HTR-8/SVneo (cell line): ENCODE measurements around the gene CD207.
A peak's percentile ranks its signal among the peaks of the same experiment; 100 is the strongest.
"Not testable (repeated sequence)": the region's sequence is repeated elsewhere in the genome, so short reads cannot be mapped to it uniquely, and the experiment has no call there.

ENCODE experiments used
- DNase-seq: peaks from one replicate; pipeline ENCODE4 v3.0.0; 2011; ENCODE audit warnings: low spot score, mixed read lengths; ENCODE audit not compliant: insufficient read length
- FAIRE-seq: peaks from 2 replicates; lab custom pipeline; 2011; peaks lifted over from hg19 to GRCh38; lab: Jason Lieb, UNC

CD207 gene

GRCh38 chr2:70835643-70836042 lies at the start of gene CD207:
Gene CD207 (minus strand): TSS chr2:70835816. CDS start chr2:70835776, 40 bp downstream.
- FAIRE-seq (no peak), DNase-seq (no peak)

DNA sequence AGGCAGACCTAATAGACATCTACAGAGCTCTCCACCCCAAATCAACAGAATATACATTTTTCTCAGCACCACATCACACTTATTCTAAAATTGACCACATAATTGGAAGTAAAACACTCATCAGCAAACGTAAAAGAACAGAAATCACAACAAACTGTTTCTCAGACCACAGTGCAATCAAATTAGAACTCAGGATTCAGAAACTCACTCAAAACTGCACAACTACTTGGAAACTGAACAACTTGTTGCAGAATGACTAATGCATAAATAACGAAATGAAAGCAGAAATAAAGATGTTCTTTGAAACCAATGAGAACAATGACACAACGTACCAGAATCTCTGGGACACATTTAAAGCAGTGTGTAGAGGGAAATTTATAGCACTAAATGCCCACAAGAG lies 42.9 kb upstream of the CD207 start:
- not testable (repeated sequence) for FAIRE-seq

DNA sequence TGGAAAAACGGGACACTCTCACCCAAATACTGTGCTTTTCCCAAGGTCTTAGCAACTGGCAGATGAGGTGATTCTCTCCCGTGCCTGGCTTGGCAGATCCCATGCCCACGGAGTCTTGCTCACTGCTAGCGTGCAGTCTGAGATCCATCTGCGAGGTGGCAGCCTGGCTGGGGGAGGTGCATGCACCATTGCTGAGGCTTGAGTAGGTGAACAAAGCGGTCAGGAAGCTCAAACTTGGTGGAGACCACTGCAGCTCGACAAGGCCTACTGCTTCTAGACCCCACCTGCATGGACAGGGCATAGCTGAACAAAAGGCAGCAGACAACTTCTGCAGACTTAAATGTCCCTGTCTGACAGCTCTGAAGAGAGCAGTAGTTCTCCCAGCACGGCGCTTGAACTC lies 40.5 kb upstream of the CD207 start:
- FAIRE-seq, DNase-seq: not testable (repeated sequence)

More for the DNA sequence above, 42.9 kb upstream of the CD207 start:
- DNase-seq = not testable (repeated sequence)

DNA sequence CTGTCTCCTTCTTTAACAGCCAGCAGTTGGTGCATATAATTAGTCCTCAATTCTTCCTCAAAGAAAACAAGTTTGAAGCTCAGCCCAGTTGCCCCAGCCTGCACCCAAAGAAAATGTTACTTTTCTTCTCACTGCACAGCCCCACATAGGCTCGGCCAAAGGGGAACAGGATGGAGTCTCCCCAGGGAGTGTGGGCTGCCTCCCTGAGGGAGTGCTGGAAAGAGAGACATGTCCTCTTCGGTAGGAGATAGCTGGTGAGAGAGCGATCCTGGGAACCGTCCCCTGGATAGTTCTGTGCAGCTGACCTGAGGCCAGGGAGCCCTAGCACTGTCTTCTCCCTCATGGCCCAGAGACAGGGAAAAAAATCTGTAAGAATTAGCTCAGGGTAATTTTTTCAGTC lies 37.9 kb upstream of the CD207 start:
- FAIRE-seq (no peak), DNase-seq (no peak)

- DNase-seq (peak; percentile 87), FAIRE-seq (peak; percentile 93)
These were observed 36.0 kb upstream of the CD207 start for GRCh38 chr2:70871398-70872211.

GRCh38 chr2:70870790-70871189 lies 35.2 kb upstream of the CD207 start:
- no peak for DNase-seq
- no peak for FAIRE-seq

GRCh38 chr2:70868970-70869369 lies 33.4 kb upstream of the CD207 start:
- DNase-seq = no peak
- FAIRE-seq = no peak

DNA sequence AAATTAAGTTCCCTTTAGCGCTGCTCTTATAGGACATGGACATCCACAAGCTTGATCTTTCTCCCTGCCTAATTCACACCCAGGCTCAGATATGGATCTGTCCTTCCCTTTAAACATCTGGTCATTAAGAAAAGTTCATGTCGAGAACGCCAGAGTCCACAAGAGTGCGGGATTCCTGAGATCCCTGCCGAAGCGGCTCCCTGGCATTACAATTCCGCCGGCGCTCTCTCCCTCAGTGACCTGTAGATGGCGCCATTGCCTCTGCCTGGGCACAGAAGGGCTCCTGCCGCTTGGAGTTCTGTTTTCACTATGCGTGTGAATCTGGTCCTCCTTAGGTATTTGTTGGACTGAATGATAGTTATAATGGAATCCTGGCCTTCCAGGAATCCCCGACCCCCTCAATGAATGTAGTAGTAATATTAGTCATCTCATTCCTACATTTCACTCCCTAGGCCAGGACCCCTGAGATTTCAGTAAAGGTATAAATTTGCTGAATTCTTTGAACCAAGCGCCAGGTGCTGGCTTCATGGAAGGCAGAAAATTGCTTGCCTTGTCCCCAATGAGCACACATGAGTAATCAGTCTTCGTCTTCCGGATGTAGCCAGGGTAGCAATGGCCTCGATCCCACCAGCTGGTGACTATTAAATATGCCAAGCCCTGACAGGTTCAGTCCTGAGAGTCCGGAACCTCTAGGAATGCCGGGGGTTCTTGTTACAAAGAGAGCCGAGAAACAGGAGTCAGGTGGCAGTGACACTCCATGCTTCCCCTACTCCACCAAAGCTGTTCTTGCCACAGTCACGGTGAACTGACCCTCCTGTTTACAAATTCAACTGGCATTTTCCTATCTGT lies 26.4 kb upstream of the CD207 start:
- DNase-seq = peak; percentile 88
- peak; percentile 79 for FAIRE-seq

GRCh38 chr2:70855667-70856066 lies 20.1 kb upstream of the CD207 start:
- FAIRE-seq = no peak
- DNase-seq = no peak

DNA sequence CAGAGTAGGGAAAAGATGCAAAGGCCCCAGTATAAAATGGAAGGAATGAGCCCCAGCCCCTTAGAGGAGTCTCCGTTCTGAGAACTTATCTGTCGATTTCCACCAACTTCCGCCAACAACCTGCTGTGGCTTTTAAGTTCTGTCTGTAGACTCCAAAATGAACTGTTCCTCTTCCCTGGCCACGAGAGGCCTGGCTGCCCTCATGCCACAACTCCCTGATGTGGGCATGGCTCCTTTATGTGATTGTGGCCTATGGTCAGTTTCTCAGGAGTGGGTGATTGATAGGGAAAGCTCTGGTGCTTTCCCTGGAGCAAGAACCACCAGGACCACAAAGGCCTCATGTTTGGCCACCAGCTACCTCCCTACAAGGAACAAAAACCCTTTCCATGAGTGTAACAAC lies 18.8 kb upstream of the CD207 start:
- DNase-seq = no peak
- FAIRE-seq = no peak

- no peak for DNase-seq
- no peak for FAIRE-seq
These were observed 17.2 kb upstream of the CD207 start for GRCh38 chr2:70852824-70853223.

DNA sequence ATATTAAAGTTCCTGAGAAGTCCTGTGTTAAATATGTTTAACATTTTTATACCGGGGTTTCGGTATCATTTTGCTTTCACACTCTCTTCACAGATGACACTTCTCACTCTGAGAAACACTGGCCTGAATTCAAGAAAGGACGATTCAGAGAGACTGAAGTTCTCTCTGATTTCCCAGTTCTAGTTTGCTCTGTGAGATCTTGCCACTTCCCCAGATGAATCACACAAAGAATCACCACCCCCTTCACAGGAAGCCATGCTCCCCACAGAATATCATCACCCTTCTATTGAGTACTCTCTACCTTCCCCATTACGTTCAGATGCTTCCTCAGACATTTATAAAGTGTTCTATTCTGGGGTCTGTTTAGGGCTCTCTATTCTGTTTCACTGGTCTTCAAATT lies 16.1 kb upstream of the CD207 start:
- FAIRE-seq = no peak
- DNase-seq = no peak

DNA sequence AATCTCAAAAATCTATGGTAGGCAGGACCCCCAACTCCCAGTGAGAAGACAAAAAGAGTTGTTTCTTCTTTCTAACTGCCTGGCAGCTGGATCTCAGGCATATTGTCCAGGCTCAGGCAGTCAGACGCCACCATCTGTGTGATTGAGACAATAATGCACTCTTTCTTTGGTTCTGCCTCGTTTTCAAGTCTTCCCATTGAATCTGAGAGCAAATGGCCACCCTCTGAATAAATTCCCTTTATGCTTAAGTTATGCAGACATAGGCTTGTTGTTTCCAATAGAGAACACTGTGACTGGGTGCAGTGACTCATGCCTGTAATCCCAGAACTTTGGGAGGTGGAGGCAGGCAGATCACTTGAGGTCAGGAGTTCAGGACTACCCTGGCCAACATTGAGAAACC lies 15.3 kb upstream of the CD207 start:
- FAIRE-seq (no peak), DNase-seq (no peak)

DNA sequence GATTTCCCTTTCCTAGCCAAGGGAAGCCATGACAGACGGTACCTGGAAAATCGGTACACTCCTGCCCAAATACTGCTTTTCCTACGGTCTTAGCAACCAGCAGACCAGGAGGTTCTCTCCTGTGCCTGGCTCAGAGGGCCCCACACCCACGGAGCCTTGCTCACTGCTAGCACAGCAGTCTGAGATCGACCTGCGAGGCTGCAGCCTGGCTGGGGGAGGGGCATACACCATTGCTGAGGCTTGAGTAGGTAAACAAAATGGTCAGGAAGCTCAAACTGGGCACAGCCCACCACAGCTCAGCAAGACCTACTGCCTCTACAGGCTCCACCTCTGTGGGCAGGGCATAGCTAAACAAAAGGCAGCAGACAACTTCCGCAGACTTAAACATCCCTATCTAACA lies 6.8 kb upstream of the CD207 start:
- no peak for FAIRE-seq
- no peak for DNase-seq

DNA sequence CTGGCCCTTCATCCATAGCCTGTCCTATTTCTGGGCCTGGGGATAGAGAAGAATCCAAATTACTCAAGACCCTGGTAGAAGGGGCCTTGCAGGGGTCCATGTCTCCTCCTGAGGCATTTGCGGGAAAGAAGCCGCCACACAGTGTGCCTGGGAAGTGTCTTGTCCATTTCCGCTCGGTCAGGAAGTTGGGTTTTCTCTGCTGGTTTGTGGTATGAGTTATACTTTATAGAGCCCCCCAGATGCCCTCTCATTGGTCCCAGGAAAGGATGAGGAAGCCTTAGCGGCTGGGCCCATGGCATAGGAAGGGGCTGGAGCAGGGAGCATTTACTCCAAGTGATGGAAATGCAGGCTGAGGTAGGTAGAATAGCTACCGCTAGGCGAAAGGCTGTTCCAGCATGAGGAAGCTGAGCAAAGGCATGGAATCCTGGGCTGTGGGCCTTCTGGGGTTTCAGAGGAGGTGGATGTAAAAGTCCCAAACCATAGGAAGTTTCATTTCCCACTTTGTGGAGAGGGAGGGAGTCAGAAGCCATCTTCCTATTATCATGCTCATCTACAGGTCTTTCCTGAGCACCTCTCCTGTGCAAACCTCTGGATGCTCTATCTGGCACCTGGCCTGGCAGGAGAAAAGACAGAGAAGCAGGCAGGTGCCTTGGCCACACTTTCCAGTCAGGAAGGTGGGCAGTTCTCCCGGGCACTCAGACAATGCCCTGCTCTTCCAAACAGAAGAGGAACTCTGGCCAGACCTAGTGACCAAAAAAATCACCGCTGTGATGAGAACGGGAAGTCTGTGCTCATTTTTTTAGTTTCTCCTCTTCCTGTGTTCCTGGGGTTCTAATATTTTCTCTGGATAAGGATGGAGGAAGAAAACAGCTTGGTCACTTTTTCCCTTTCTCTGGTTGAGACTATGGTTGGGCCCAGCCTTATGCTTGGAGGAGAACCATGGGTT lies 2.6 kb upstream of the CD207 start:
- FAIRE-seq (no peak), DNase-seq (no peak)

DNA sequence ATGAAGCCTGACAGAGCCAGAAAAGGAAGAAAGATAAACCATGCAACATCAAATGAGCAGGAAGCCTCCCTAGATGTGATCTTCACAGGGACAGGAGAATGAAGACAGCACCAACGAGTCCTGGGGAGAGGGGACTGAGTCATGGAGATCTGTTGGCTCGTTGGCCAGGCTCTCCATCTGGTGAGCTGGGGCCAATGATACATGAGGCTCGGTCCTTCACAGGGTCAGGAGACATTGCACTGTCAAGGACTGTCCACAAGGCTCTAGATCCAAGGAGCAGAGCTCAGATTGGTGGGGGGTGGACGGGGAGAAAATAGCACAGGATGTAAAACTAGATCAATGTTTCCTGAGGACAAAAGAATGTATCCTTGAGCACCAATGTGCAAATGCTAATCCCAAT lies 735 bp downstream of the CD207 start:
- no peak for DNase-seq
- no peak for FAIRE-seq

- FAIRE-seq (no peak), DNase-seq (no peak)
These were observed 1.5 kb downstream of the CD207 start for GRCh38 chr2:70834106-70834505.

DNA sequence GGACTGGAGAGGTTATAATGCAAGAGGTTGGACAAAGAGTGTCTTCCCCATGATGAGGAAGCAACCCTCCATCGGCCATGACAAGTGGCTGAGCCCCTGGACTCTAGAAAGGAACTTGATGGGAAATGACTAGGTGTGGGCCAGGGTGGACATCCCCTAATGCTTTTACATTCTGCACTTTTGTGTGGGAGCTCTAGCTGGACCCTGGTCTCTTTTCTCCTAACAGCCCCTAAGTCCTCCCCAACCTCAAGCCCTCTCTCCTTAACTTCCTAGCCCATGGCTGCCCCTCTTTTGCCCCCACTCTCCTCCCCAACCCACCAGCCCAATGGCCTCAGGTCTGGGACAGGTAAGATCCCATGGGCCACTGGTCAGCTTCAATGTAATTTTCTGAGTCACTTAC lies 2.4 kb downstream of the CD207 start:
- no peak for FAIRE-seq
- DNase-seq = no peak

DNA sequence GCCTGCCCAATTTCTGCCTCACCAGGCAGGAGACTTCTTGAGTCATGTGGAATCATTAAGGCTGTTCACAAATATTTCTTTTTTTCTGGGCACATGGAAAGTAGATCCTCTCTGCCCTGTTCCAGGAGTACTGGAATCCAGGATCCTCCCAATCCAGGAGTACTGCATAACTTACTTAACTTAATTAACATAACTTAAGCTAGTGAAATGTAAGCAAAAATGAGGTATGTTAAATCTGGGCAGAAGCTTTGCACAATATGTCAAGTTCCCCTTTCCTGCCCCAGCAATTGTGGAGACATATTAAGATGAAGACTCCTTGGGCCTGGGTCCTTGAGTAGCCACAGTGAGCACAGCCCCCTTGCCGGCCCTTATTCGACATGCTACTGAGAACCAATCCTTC lies 3.2 kb downstream of the CD207 start:
- no peak for DNase-seq
- FAIRE-seq = no peak

- DNase-seq = no peak
- no peak for FAIRE-seq
These were observed 3.8 kb downstream of the CD207 start for GRCh38 chr2:70831861-70832260.
